Posterior vena cava (tissue), 2 donors: ENCODE data around the gene SESN1. TPM values are rescaled to one million over a fixed set of nuclear protein-coding genes. Genes with fewer than 3 reads are reported as not detected.

Source experiments
- DNase-seq: peaks from one replicate; pipeline ENCODE4 v3.0.0-alpha.2; 2020; ENCODE audit warnings: low spot score
- intact Hi-C, 2 donors: fragments of 100-400 bp; cut with DNase I; formaldehyde crosslinking; loops; one replicate each; pipeline versions ENCODE4 v1.14.1 to v1.14.2; 2022 to 2023
- total RNA-seq, 2 donors: library from RNA; stranded (reverse); fragmentation: NEBNext Ultra II Directional; extraction: Animal tissue kit (Norgen Biotek cat#: 25700); gene quantifications; one replicate each; pipeline ENCODE4 v1.2.1, GENCODE V29; 2021
- donor health status: DM: yes; HTN: yes; CAD: no.
- donor health status: DM: yes; HTN: yes; CAD: no.

Gene SESN1
- total RNA-seq, 2 donors from 2014 or later: 25.3 to 33.8 TPM

DNA sequence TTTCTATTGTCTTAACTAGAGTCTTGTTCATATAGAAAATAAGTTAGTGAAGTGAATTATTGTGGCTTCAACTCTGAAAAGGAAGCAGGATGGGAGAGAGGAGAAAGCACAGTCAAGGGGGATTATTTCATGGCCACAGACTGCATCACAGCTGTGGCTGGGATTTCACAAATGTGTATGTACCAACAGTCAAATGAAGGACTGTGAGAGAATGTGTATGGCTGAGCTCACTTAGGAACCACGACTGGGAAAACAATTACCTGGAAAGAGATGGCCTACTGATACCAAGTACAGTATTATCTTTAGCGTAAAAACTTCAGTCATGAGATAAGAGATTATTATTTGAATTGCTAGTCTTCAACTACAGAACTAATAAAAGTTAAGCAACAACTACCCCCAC, 54.9 kb downstream of the SESN1 start:
- no peak for DNase-seq
- intact Hi-C loops: no loop called here

DNA sequence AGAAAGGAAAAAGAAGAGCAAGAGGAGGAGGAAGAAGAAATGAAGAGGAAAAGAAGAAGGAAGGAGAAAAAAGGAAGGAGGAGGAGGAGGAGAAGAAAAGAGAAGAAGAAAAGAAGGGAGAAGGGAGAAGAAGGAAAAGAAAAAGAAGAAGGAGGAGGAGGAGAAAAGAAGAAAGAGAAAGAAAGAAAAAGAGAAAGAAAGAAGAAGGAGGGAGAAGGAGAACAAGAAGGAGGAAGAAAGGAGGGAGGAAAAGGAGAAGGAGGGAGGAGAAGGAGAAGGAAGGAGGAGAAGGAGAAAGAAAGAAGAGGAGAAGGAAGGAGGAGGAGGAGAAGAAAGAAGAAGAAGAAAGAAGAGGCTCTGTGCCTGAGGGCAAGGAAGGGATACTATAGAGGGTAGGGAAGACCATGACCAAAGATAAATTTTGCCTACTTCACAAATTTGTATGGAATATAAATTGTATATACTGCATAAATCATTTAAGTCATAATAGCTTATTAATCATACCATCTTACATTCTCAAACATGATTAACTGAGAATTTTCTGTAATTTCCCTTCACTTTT, 55.7 kb downstream of the SESN1 start:
- intact Hi-C loops: no loop called here
- no peak for DNase-seq

DNA sequence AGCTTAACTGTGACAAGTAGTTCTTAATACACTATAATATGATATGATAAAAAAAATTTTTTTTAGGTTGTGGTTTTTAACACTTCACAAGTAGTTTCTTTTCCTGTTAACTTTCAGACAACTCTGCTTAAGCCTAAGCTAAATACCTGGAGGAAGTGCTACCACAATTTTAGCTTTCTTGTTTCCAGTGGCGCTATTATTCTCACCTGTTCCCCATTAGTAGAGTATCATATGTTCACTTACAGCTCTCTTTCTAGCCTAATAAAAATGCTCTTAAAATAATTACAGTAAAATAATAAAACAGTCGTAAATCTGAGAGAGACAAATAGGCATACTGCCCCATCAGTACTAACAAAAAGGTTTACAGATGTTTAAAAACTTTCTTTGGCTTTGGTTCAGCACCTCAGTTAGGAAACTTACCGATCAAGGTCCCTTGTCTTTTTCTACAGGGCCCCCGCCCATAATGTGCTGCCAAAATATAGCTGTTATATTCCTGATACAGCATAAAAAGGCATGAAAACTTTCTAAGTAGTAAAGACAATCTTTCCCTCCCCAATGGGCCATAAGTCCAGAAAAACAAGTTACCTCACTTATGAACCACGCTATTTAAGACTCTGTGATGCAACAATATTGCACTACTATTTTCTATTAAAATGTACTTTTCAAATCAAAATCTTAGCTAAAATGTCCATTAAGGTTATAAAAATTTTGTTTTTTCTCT, 57.9 kb downstream of the SESN1 start:
- no peak for DNase-seq
- intact Hi-C loops: no loop called here

DNA sequence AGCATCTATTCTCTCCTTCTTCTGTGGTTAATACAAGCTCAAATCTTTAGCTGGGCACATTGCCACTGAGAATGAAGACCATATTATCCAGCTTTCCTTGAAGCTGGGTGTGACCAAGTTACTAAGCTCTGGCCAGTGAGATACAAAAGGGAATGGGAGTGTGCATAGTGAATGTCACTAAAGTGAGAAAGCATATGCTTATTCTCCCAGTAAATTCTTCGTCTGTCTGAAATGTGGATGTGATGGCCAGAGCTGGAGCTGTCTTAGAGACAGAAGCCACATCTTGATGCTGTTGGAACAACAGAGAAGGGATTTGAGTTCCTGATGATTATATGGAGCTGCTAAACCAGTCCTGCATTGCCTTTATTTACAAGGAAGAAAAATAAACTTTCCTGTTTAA, 60.1 kb downstream of the SESN1 start:
- intact Hi-C loops: no loop called here
- DNase-seq: no peak

DNA sequence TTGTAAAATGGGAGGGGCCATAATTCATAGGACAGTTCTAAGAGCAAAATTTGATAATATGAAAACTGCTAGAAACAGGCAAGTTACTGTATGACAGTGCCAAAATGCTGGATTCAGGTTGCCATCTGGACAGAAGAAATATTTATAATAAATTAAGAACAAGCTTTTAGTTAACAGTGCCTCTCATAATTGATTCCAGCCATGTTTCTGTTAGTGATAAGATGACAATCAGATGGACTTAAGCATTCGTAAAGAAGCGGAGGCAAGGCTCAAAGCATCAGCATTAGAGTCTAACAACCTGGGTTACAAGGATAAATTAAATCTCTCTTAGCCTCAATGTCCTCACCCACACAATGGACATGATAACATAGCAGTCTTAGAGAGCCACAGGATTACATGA, 61.0 kb downstream of the SESN1 start:
- DNase-seq: no peak
- intact Hi-C loops: no loop called here

DNA sequence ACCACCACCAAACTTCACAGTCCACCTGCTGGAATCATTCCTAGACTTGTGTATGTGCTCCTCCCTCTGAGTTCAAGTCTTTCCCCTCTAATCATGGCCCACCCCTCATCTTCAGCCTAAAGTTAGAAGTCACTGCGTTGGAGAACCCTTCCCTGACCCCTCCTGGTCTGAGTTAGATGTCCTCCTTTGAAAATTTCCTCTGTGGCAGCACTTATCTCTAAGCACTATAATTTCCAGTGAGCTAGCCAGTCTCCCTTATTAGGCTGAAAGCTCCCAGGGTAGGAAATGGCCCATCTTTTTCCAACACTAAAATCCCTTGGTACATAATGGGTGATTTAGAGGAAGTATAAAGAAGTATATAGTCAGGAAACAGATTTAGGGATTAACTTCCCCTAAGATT, 63.2 kb downstream of the SESN1 start:
- no peak for DNase-seq
- intact Hi-C loops: no loop called here

DNA sequence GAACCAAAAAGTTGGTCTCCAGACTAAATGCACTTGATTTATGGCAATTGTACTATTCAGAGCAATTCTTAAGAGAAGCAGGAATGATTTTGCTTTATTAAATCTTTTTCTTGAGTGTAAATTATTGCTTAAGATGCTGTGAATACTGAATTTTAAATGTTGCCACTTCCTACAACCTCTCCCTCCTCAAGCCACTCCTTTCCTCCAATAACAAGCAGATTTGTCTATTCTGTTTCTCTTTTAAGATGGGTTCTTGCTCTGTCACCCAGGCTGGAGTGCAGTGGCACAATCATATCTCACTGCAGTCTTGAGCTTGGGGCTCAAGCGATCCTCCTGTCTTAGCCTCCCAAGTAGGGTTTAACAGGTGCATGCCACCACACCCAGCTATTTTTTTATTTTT, 65.3 kb downstream of the SESN1 start:
- intact Hi-C loops: no loop called here
- no peak for DNase-seq

DNA sequence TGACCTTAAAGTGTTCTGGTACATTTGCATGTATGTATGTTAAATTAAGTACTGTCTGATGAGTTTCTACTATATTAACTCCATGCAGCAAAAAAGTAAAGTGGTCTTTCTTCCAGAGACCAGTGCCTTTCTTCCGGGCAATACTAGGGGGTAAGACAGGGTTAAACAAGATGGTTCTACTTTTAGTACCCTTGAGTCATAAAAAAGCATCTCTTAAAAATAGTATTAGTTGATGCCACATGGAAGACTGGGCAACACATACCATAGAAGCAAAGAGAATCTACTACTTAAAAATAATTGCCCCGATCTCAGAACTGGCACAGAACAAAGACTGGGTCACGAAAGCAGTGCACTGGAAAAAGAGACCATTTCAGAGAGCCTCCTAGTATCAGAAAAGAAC, 66.2 kb downstream of the SESN1 start:
- intact Hi-C loops: no loop called here

DNA sequence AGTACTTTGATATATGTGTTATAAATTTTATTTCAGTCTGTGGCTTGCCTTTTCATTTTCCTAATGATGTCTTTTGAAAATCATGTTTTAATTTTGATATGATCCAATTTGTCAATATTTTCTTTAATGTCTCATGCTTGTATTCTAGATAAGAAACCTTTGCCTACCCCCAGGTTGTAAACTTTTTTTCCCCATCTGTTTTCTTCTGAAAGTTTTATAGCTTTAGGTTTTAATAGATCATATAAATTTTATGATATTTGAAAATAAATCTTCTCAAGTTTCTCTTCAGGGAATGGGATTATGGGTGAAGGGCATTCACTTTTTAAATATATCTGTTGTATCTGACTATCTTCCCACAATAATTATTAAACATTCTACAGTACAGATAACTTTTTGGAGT, 66.7 kb downstream of the SESN1 start:
- intact Hi-C loops: no loop called here
- DNase-seq: no peak

More for the DNA sequence above, 66.2 kb downstream of the SESN1 start:
- no peak for DNase-seq

DNA sequence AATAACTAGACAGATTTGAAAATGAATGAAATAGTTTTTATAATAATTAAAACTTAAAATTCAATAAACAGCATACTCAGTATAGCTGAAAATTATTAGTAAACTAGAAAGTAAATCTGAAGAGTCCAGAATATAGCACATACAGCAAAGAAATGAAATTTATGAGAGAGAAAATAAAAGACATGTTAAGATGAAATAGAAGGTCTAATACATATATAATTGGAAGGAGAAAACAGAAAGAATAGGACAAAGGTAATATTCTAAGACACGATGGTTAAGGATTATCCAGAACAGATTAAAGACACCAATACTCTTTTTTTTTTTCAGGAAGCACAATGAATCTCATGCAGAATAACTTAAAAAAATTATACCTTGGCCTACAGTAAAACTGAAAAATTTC, 69.0 kb downstream of the SESN1 start:
- DNase-seq: no peak
- intact Hi-C loops: no loop called here

DNA sequence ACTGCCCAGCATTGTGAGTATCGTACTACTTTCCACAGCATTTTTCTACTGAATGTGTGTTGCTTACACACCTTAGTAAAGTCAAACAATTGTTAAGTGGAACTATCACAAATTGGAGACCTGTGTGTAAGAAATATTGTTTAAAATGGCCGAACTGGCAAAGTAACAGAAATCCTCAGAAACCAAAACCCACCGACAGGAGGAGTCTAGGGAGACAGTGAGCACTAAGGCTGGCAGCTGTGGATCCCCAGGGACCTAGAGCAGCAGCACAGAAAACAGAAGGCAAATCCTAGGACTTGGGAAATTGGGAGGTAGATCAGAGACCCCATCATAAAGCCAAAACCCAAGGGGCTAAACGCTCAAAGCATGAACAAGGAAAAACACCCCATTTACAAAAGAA, 69.9 kb downstream of the SESN1 start:
- intact Hi-C loops: no loop called here
- no peak for DNase-seq

DNA sequence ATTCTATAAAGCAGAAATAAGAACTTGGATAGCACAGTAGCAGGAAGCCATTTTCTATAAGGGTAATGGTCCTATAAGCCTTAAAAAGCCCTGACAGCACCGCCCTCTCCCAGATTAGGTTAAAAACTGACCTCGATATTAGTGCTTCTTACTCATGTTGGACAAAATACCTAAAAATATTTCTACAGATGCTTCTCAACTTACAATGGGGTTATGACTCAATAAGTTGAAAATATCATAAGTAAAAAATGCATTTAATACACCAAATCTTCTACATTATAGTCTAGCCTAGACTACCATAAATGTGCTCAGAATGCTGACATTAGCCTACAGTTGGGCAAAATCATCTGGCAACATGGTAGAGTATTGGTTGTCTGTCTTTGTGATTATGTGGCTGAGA, 70.3 kb downstream of the SESN1 start:
- intact Hi-C loops: no loop called here
- DNase-seq: no peak

DNA sequence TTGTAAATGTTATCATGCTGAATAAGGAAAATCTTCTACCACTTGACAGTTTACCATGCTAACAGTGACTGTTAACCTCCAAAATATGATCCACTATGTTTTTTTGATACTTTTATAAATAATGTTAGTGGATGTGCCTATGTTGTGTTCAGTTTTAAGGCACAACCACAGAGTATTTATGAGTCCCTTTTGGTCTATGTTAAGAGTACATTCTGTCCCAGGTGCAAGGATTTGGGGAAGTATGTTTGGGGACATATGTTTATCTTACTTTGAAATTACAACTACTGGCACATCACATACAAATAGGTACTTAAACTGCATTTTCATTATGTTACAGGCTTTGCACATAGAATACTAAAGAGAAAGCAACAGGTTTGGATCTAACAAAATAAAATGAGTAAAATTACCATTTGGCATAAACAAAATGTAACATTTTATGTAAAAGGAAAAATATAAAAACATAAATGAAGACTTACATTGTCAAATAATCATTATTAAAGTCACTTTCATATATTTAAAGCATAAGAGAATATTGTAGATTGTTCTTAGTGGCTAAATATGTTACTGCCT, 71.2 kb downstream of the SESN1 start:
- no peak for DNase-seq
- intact Hi-C loops: no loop called here

DNA sequence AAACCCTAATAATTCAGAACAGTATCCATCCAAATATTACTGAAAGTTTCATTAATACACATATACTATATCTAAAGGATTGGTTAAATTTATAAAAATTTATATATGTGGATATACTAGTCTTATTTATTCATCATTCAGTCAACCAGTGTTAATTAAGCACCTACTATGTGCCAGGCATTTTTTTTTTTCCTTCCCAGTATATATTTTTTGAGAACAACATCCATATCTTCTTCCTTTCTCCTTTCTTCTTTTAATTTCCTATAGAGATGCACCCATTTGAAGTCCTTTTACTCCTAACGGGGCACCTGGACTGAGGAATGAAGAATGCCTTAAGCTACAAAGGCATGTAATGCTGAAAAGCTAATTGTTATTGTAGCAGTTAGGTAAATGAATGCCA, 72.8 kb downstream of the SESN1 start:
- intact Hi-C loops: no loop called here
- no peak for DNase-seq

DNA sequence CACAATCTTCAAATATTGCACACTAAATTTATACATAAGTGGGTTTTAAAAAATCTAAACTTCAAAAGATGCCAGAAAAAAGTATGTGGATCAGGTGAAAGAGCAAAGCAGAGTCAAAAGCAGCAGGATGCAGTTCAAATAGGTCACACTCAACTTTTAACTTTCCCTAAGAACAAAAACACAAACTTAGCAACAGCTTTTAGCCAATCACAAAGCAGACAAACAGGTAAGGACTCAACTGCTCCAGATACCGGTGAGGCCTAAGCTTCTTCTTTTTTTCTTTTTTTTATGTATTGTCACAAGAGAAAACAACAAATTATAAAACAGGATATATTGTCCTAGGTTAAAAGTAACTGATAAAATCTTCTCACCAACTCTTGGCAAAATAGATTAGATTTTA, 74.7 kb downstream of the SESN1 start:
- no peak for DNase-seq
- intact Hi-C loops: no loop called here

DNA sequence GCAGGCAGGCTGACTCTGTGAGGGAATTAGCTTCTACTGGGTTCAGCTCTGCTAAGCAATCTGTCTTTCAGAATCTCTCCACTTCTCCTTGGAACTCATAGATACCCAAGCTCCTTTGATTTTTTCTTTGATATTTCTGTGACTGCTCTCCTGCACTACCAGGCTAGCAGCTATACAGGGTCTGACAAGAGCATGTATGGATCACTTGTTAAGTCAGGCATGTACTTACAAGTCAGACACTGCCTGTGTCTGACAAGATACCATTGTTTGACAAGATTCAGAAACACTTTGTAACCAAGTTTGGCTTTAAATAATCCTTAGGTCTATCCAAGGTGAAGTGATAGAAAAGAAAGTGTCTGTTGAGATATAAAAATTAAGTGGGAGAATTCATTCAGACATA, 79.5 kb downstream of the SESN1 start:
- intact Hi-C loops: no loop called here
- no peak for DNase-seq

DNA sequence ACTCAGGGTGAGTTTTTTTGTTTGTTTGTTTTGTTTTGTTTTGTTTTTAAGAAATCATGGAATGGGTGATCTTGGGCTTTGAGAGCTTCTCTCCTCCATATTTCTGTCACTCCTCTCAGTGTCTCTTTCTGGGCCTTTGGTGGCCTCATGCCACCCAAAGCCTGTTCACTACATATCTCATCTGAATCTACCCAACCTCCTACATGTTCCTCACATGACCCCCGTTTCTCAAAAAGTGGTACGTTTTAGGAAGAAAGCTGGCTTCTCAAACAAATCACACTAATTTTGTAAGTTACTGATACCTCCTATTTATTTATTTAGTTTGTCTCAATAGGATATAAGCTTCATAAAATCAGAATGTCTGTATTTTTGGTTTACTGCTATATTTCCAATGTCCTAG, 80.0 kb downstream of the SESN1 start:
- intact Hi-C loops: no loop called here
- no peak for DNase-seq

DNA sequence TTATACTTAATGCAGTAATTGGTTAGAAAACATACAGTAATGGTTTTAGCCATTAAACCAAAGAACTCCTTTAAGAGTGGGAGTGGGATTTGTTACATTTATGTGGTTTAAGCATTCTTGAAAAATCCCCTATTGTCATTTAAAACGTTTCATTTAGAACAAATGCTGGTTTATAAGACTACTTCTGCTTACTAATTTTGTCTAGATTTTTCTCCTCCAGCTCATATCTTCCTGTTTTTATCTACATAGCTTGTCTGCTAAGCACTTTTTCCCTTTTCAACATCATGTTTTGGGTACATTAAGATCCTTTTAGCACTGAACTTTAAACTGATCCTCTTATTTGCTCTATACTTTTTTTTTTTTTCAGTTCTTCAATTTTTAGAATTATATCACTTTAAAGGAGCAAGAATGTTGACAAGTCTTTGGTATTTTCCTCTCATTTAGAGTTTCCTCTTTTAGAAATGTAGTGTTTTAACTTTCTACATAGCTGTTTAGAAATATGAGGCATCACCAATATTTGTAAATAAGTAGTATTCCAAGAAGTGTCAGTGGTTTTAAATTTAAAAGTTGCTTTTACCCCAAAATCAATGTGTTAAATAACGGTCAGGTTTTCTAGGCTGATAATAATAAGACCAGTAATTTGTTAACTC, 80.9 kb downstream of the SESN1 start:
- intact Hi-C loops: no loop called here
- DNase-seq: no peak

DNA sequence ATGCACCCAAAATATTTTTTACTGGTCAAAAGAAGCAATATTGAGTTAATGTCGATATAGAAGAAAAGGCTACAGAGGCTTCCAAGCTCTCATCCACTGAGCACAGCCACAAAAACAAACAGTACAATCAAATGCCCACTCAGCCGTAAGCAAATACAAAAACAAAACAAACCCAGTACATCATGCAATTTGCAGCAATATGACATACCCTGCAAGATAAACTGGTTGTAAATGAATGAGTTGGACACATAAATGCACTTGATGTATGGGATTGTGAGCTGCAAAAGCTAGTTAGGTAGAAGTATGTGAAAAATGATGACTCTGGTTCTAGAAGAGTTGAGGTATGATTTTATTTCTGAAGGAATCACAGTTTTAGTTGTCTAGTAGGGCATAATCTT, 83.9 kb downstream of the SESN1 start:
- intact Hi-C loops: no loop called here
- no peak for DNase-seq

DNA sequence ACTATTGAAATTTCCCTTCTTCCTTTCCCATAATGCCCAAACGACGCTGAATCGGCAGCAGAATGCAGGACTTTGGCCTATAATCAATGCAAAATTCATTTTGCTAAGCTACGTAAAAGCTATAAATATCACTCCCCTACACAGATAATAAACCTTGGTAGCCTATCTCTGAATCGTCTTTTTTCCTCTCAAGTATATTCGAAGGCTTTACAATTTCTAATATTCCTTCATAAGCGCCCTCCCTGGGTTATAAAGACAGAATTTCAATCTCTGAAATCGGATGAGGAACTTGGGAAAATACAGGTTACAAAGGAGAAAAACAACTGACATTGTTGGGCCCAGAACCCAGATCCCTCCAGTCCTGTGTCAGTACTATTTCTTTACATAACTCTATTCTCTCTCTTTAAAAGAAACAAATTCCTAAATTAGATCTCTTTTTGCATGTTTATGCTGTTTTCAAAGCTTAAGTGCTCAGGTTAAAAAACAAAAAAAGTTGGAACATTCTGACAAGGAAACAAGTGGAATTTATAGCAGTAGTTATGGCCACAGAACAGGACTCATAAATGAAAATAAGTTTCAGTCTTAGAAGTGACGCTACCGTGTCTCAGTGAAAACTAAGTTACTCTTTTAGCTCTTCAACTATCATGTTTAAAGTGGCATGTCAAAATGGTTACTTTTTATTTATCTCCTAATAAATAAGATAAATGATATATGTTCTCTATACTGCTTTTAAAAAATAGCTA, 84.5 kb downstream of the SESN1 start:
- intact Hi-C loops: loop anchor here in 1 of 2 donors (10.0 kb wide), 1 partner anchor 65 kb away; no protein-coding TSS in a partner anchor
- DNase-seq: no peak
